Measurements from ENCODE around the gene ADORA3.

The ADORA3 gene

DNA sequence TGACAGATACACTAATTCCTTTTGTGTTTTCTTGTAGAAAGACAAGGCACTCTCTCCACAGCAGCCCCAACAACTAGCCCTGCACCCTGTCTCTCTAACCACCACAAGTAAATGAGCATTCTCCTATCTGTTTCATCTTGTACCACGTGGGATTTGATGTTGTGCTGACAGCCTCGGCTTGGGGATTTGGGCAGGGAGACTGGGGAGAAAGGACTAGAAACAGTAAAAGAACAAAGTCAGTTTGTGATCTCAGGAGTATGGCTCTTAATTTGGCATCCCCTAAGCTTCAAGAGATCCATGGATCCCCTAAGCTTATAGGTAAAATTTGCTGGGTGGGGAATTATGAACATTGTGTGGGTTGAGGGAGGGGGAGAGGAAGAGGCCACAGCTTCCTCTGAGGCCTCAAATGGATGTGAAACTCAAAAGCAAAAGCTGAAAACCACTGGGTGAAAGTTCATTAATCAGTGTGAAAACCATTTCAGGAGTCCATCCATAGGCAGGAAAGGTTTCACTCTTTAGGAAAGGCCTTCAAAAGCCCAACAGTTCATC, 26.6 kb downstream of the ADORA3 start:
- TF ChIP-seq, protein P1, sequence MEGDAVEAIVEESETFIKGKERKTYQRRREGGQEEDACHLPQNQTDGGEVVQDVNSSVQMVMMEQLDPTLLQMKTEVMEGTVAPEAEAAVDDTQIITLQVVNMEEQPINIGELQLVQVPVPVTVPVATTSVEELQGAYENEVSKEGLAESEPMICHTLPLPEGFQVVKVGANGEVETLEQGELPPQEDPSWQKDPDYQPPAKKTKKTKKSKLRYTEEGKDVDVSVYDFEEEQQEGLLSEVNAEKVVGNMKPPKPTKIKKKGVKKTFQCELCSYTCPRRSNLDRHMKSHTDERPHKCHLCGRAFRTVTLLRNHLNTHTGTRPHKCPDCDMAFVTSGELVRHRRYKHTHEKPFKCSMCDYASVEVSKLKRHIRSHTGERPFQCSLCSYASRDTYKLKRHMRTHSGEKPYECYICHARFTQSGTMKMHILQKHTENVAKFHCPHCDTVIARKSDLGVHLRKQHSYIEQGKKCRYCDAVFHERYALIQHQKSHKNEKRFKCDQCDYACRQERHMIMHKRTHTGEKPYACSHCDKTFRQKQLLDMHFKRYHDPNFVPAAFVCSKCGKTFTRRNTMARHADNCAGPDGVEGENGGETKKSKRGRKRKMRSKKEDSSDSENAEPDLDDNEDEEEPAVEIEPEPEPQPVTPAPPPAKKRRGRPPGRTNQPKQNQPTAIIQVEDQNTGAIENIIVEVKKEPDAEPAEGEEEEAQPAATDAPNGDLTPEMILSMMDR (IDR thresholded peaks at IDR 0.05; ENCODE audit: low read depth, low read length, missing control alignments) = no peak
- H3K4me3 ChIP-seq (ENCODE audit: low read depth, low read length) = no peak overlapping the region
- in situ Hi-C loops (cut with HindIII; ENCODE audit: low pct_ligation_motif_present, low sequenced_read_pairs) = no loop called here
- DNase-seq = no peak
- no peak overlapping the region for H3K27ac ChIP-seq
- H3K36me3 ChIP-seq (replicated peaks) = no peaks in the 10 kb centered on the region
- no peaks in the 10 kb centered on the region for H3K27me3 ChIP-seq (replicated peaks)

DNA sequence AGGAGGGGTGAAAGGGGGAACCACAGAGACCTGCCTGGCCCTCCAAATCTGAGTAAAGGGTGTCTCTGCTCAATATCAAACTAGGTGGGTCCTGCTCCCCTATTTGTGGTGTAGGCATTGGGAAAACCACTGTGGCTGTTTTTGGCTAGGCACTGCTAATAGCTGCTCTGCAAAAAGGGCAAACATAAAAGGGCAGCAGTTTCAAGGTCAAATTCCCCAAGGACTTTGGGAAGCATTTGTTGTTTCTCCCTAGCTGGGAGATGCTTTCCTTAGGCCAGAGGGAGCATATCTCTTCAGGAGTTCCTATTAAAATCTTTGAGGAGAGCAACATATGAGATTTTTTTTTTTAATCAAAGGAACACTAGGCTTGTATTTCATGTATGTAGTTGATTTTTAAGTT, 27.2 kb downstream of the ADORA3 start:
- H3K36me3 ChIP-seq (replicated peaks) = no peaks in the 10 kb centered on the region
- in situ Hi-C loops (cut with HindIII; ENCODE audit: low pct_ligation_motif_present, low sequenced_read_pairs) = no loop called here
- no peak for DNase-seq
- H3K4me3 ChIP-seq (ENCODE audit: low read depth, low read length) = no peak overlapping the region
- TF ChIP-seq, protein P1 (IDR thresholded peaks at IDR 0.05; ENCODE audit: low read depth, low read length, missing control alignments) = no peak
- no peak overlapping the region for H3K27ac ChIP-seq
- no peaks in the 10 kb centered on the region for H3K27me3 ChIP-seq (replicated peaks)

DNA sequence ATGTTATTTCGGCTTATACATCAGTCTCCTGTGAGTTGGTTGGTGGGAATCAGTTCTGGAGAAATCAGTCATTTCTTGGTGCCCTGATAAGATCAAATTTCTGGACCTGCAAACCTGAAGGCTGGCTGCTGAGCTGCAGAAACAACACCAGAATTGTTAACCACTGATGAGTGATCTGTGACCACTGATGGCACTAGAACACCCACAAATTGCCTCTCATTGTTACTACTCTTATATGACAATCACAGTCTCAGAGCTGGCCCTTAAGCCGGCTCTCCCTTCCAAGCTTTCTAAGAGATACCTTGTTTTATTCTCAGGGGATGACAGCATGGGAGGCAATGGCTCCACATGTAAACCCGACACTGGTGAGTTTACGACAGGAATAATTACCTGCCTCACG, 27.7 kb downstream of the ADORA3 start:
- Histone ChIP-seq H3K27me3 (replicated peaks) (no peaks in the 10 kb centered on the region), H3K36me3 (replicated peaks) (no peaks in the 10 kb centered on the region), H3K4me3 (ENCODE audit: low read depth, low read length) (no peak overlapping the region), H3K27ac (no peak overlapping the region)
- no peak for DNase-seq
- in situ Hi-C loops (cut with HindIII; ENCODE audit: low pct_ligation_motif_present, low sequenced_read_pairs) = no loop called here
- TF ChIP-seq, protein P1 (IDR thresholded peaks at IDR 0.05; ENCODE audit: low read depth, low read length, missing control alignments) = no peak

DNA sequence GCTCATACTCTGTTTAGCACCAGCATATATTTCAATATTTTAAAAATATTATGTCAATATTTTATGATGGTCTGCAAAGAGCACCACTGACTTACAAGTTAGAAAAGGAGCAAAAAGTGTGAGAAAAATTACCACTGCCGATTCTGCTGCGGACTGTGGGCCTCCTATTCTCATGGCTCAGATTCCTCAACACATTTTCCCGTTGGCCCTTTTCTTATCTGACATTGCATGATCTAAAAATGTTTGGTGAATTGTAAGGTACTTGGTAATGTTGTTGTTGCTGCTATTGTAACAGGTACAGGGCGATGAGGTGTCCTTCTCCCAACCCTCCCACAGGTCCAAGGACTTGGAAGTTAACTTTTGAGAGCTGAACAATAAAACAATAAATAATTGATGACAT, 28.9 kb downstream of the ADORA3 start:
- Histone ChIP-seq H3K27ac (no peak overlapping the region), H3K36me3 (replicated peaks) (peaks cover 2% of the 10 kb centered on the region), H3K27me3 (replicated peaks) (no peaks in the 10 kb centered on the region), H3K4me3 (ENCODE audit: low read depth, low read length) (no peak overlapping the region)
- TF ChIP-seq, protein P1 (IDR thresholded peaks at IDR 0.05; ENCODE audit: low read depth, low read length, missing control alignments) = no peak
- in situ Hi-C loops (cut with HindIII; ENCODE audit: low pct_ligation_motif_present, low sequenced_read_pairs) = no loop called here
- no peak for DNase-seq

DNA sequence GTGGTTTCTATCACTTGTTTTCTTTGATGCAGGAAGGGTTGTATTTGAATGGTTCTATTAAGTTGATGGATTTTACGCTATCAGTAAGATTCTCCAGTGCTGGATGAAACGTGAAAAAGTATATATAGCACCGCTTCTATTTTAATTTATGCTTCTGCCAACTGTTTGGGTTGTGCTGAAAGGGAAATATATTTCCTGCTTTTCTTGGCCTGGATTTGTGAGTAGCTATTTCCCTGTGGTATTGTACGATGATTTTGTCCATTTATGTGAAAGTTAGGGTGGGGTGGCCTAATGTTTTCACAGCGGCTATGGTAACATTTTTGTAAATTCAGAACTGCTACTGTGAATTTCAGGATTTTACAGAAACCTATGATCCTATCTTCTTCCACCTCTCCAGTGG, 29.3 kb downstream of the ADORA3 start:
- H3K27ac ChIP-seq = no peak overlapping the region
- no peaks in the 10 kb centered on the region for H3K27me3 ChIP-seq (replicated peaks)
- H3K4me3 ChIP-seq (ENCODE audit: low read depth, low read length) = no peak overlapping the region
- in situ Hi-C loops (cut with HindIII; ENCODE audit: low pct_ligation_motif_present, low sequenced_read_pairs) = no loop called here
- peaks cover 3% of the 10 kb centered on the region for H3K36me3 ChIP-seq (replicated peaks)
- TF ChIP-seq, protein P1 (IDR thresholded peaks at IDR 0.05; ENCODE audit: low read depth, low read length, missing control alignments) = no peak
- no peak for DNase-seq

DNA sequence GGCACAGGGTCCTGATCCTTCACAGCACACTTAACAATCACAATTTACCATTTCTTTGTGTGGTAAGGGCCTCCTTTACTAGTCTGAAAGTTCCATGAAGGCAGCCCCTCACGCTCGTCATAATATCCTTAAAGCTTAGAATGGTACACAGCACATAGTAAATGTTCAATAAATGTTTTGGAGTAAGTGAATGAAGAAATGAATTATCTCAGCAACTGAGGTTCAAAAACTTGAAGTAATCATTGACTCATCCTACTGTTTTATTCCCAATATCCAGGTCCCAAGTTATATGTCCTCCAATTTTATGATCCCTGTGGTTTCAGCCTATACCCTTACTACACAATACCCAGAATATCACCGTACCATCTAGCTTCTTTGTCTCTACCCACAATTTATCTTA, 31.9 kb downstream of the ADORA3 start:
- Histone ChIP-seq H3K36me3 (replicated peaks) (peaks cover 5% of the 10 kb centered on the region), H3K4me3 (ENCODE audit: low read depth, low read length) (no peak overlapping the region), H3K27me3 (replicated peaks) (no peaks in the 10 kb centered on the region), H3K27ac (no peak overlapping the region)
- in situ Hi-C loops (cut with HindIII; ENCODE audit: low pct_ligation_motif_present, low sequenced_read_pairs) = no loop called here
- DNase-seq = no peak
- TF ChIP-seq, protein P1 (IDR thresholded peaks at IDR 0.05; ENCODE audit: low read depth, low read length, missing control alignments) = no peak

Measured in brain microvascular endothelial cell (primary cell).